ENCODE data around the gene TMEM201.

DNA sequence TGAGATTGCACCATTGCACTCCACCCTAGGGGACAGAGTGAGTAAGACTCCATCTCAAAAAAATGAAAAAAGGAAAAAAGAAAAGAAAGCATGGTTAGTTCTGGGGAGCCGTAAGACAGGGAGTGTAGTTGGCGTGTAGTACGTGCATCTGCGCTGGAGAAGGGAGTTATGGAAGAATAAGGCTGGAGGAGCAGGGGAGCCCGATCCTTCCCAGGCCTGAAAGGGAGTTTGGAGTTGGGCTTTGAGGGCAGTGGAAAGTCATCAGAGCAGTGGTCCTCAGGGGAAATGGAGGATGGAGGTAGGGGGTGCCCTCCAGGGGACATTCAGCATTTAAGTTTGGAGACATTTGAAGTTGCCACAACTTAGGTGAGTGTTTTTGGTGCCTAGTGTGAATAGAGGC is 11.3 kb upstream of the TMEM201 start:
- TF ChIP-seq, protein P1, sequence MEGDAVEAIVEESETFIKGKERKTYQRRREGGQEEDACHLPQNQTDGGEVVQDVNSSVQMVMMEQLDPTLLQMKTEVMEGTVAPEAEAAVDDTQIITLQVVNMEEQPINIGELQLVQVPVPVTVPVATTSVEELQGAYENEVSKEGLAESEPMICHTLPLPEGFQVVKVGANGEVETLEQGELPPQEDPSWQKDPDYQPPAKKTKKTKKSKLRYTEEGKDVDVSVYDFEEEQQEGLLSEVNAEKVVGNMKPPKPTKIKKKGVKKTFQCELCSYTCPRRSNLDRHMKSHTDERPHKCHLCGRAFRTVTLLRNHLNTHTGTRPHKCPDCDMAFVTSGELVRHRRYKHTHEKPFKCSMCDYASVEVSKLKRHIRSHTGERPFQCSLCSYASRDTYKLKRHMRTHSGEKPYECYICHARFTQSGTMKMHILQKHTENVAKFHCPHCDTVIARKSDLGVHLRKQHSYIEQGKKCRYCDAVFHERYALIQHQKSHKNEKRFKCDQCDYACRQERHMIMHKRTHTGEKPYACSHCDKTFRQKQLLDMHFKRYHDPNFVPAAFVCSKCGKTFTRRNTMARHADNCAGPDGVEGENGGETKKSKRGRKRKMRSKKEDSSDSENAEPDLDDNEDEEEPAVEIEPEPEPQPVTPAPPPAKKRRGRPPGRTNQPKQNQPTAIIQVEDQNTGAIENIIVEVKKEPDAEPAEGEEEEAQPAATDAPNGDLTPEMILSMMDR (IDR thresholded peaks at IDR 0.05), result no peak
- TF ChIP-seq EZH2phosphoT487 (IDR thresholded peaks at IDR 0.05) (no peak), EZH2 (IDR thresholded peaks at IDR 0.05) (no peak)
